Mesothelial cell of epicardium (in vitro differentiated cells): ENCODE results near the gene KRTAP10-1. TPM values are rescaled to one million over a fixed set of nuclear protein-coding genes. Genes with fewer than 3 reads are reported as not detected.

Experiments
- DNase-seq, 2 experiments: peaks; one replicate each; pipeline ENCODE4 v3.0.0; 2021; ENCODE audit warnings: low spot score in 2 of 2; ENCODE audit not compliant: unreplicated experiment in 2 of 2
- H3K27ac Mint-ChIP-seq: 2 replicates; pipeline ENCODE4 v1.8.0; 2021; ENCODE audit warnings: mixed read lengths
- H3K27me3 Mint-ChIP-seq: 2 replicates; pipeline ENCODE4 v1.8.0; 2021; ENCODE audit warnings: low read depth, mixed read lengths
- H3K36me3 Mint-ChIP-seq: 2 replicates; pipeline ENCODE4 v1.8.0; 2021; ENCODE audit warnings: mixed read lengths
- H3K4me1 Mint-ChIP-seq: 2 replicates; pipeline ENCODE4 v1.8.0; 2021; ENCODE audit warnings: mixed read lengths
- H3K4me3 Mint-ChIP-seq: 2 replicates; pipeline ENCODE4 v1.8.0; 2021; ENCODE audit warnings: mild to moderate bottlenecking, moderate library complexity, mixed read lengths
- H3K9me3 Mint-ChIP-seq: 2 replicates; pipeline ENCODE4 v1.8.0; 2021; ENCODE audit warnings: mixed read lengths
- total RNA-seq: library from RNA; stranded (reverse); gene quantifications from 3 replicates; pipeline ENCODE4 v1.2.1, GENCODE V29; 2021
- TF ChIP-seq, protein P1 (sequence below): fragments of 200-600 bp; sonication (generic); IDR thresholded peaks from one replicate; pipeline ENCODE4 v1.5.0; 2021; ENCODE audit warnings: antibody characterized with exemption; ENCODE audit not compliant: unreplicated experiment

KRTAP10-1 gene
- total RNA-seq, 1 donor from 2014 or later: not detected

DNA sequence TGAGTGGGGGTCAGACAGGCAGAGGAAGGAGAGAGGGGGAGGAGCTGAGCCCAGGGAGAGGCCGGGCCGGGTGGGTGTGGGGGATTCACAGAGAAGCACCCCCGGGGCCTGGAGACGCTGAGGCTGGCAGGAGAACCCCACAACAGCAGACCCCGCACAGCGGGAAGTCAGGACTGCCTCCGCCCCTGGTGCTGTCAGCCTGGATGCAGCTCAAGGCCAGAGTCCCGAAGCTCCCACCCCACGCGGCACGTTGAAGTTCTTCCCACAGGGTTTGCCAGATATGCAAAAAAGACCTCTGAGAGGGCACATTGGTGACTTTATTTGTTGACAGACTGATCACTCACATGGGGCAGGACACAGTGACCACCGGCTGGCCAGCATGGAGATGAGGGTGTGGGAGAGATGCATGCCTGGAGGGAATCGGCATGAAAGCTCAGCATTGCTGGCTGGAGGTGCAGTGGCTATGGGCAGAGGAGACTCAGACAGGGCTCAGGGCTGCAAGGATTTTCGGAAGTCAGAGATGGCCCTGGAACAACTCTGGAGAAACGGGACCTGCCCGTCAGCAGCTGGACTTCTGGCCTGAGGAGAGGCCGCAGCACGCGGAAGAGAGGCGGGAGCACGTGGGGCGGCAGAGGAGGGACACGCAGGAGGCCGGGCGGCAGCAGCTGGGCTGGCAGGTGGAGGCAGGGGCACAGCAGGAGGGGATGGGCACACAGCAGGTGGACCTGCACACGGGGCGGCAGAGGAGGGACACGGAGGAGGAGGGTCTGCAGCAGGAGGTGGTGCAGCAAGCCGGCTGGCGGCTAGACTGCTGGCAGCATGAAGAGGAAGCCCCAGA, 17.7 kb upstream of the KRTAP10-1 start:
- peaks cover 14% of the 10 kb centered on the region for H3K4me1 Mint-ChIP-seq
- H3K4me3 Mint-ChIP-seq: no peak overlapping the region
- TF ChIP-seq, protein P1, sequence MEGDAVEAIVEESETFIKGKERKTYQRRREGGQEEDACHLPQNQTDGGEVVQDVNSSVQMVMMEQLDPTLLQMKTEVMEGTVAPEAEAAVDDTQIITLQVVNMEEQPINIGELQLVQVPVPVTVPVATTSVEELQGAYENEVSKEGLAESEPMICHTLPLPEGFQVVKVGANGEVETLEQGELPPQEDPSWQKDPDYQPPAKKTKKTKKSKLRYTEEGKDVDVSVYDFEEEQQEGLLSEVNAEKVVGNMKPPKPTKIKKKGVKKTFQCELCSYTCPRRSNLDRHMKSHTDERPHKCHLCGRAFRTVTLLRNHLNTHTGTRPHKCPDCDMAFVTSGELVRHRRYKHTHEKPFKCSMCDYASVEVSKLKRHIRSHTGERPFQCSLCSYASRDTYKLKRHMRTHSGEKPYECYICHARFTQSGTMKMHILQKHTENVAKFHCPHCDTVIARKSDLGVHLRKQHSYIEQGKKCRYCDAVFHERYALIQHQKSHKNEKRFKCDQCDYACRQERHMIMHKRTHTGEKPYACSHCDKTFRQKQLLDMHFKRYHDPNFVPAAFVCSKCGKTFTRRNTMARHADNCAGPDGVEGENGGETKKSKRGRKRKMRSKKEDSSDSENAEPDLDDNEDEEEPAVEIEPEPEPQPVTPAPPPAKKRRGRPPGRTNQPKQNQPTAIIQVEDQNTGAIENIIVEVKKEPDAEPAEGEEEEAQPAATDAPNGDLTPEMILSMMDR: no peak
- DNase-seq: no peak
- H3K27me3 Mint-ChIP-seq: peaks cover 8% of the 10 kb centered on the region
- H3K9me3 Mint-ChIP-seq: peaks cover 35% of the 10 kb centered on the region
- H3K27ac Mint-ChIP-seq: no peak overlapping the region
- no peaks in the 10 kb centered on the region for H3K36me3 Mint-ChIP-seq

DNA sequence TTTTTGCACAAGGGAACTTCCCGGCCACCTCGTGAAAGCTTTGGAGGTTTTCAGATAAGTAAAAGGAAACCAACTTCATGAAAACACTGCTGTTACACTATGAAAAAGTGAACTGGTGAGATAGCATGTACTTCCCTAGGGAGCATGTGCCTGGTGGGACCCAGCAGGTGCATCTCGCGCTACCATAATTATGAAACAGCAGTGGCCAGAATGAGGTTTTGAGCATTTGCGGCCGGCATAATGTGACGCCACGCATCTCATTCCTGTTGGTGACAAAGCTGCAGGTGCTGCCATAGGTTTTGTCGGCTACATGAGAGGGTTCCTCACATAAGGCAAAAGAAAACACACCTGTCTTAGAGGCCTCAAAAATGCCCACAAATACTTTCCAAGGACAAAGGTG, 16.9 kb upstream of the KRTAP10-1 start:
- H3K4me3 Mint-ChIP-seq: no peak overlapping the region
- H3K9me3 Mint-ChIP-seq: peaks cover 27% of the 10 kb centered on the region
- no peak for DNase-seq
- H3K27ac Mint-ChIP-seq: no peak overlapping the region
- H3K27me3 Mint-ChIP-seq: peaks cover 8% of the 10 kb centered on the region
- peaks cover 14% of the 10 kb centered on the region for H3K4me1 Mint-ChIP-seq
- H3K36me3 Mint-ChIP-seq: no peaks in the 10 kb centered on the region
- TF ChIP-seq, protein P1: no peak

DNA sequence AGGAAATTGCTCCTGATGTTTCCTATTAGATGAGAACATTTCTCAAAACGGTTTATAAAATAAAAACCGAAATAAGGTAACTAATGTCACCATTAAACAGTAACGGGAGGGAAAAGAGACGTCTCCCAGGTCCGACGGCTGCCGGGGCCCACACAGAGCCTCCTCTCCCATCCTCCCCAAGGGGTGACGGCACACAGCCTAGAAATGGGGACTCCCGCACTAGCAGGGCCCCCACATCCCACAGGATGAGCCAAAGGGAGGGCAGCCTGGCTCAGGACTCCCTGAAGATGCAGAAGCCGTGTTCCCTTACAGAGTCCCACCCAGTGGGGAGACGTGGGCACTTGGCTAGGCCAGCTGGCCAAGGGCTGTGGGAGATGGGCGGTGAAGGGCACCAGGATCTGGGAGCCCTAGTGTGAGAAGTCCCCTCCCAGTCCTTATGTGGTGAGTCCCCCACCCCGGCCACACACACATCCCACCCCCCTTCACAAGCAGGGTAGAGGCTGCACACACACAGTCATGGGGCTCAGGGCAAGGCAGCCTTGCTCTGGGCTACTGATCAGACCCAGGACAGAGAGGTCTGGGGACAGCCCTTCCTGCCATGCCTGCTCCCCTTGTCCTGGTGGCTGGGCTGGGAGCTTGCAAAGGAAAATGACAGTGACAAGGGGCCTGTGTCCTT, 15.3 kb upstream of the KRTAP10-1 start:
- Mint-ChIP-seq H3K4me3 (no peak overlapping the region), H3K9me3 (peaks cover 13% of the 10 kb centered on the region), H3K4me1 (peaks cover 27% of the 10 kb centered on the region), H3K36me3 (no peaks in the 10 kb centered on the region), H3K27ac (no peak overlapping the region), H3K27me3 (peaks cover 3% of the 10 kb centered on the region)
- no peak for DNase-seq
- TF ChIP-seq, protein P1: no peak

DNA sequence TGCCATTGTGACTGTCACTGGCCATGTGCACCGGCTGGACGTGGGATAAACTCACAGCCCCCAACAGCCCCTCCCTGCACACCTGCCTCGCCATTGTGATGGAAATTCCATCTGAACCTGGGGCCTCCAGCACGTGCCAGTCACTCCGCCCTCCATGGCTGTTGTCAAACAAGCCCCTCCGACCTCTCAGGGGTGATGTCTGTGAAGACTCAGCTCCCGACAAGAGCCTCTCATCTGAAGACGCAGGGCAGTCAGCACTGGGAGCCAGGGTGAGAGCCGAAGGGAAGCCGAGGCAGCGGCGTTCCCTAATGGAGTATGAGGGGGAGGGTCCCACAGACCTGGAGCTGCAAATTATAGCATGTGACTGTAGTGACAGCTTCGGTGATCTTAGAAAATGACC, 12.7 kb upstream of the KRTAP10-1 start:
- peak overlapping the region; percentile 17 for H3K27ac Mint-ChIP-seq
- no peak overlapping the region for H3K4me3 Mint-ChIP-seq
- peaks cover 43% of the 10 kb centered on the region for H3K4me1 Mint-ChIP-seq
- DNase-seq: no peak
- H3K9me3 Mint-ChIP-seq: peaks cover 11% of the 10 kb centered on the region
- TF ChIP-seq, protein P1: no peak
- H3K27me3 Mint-ChIP-seq: peaks cover under 1% of the 10 kb centered on the region
- H3K36me3 Mint-ChIP-seq: no peaks in the 10 kb centered on the region

DNA sequence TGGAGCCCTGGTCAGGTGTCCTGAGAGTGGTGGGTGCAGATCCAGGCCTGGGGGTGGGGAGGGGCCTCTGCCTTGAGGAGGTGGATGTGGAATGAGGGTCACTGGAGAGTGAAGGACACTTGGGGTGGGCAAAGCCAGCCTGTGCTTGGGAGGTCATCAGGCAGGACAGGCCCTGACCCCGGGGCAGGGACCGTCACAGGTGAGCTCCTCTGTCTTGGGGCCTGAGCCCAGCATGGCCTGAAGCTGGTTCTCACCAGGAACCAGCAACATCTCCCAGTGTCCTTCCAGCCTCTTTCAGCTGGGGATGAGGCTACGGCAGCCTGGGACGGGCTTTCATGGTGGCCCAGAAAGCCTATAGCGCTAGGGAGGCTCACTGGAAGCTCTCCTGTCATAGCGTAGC, 12.1 kb upstream of the KRTAP10-1 start:
- peaks cover 16% of the 10 kb centered on the region for H3K9me3 Mint-ChIP-seq
- H3K4me3 Mint-ChIP-seq: no peak overlapping the region
- no peaks in the 10 kb centered on the region for H3K27me3 Mint-ChIP-seq
- peaks cover 38% of the 10 kb centered on the region for H3K4me1 Mint-ChIP-seq
- H3K27ac Mint-ChIP-seq: peak overlapping the region; percentile 59
- DNase-seq: no peak
- peaks cover under 1% of the 10 kb centered on the region for H3K36me3 Mint-ChIP-seq
- TF ChIP-seq, protein P1: no peak
